Retinal pigment epithelial cell (primary cell): ENCODE measurements around the gene RGS6.

ENCODE experiments used
- DNase-seq: peaks from one replicate; pipeline ENCODE4 v3.0.0-alpha.2; 2010; ENCODE audit warnings: low read depth
- H3K4me3 ChIP-seq: 2 replicates; pipeline ENCODE4 v1.5.1; 2011; ENCODE audit warnings: mild to moderate bottlenecking, low read length, control low read depth, moderate library complexity
- TF ChIP-seq, protein P1 (sequence below): conservative IDR thresholded peaks from 2 replicates; pipeline ENCODE4 v1.5.1; 2011; ENCODE audit warnings: low read depth, low read length, control low read depth, inconsistent platforms

The RGS6 gene

DNA sequence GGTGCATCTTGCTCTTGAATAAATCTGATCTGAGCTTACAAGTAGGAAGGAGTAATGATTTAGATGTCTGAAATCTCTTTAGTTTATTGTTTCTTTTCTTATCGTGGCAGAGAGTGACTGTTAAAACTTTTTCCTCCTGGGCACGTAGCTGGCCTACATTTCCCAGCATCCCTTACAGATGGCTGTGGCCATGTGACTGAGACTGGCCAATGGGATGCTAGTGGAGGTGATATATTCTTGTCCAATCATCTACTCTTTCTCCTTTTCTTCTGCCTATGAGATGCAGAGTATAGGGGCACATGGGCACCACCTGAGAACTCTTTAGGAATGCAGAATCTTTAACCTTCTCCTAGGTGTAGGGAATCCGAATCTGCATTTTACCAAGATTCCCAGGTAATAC, 237.3 kb downstream of the RGS6 start:
- DNase-seq = no peak
- no peak overlapping the region for H3K4me3 ChIP-seq
- TF ChIP-seq, protein P1, sequence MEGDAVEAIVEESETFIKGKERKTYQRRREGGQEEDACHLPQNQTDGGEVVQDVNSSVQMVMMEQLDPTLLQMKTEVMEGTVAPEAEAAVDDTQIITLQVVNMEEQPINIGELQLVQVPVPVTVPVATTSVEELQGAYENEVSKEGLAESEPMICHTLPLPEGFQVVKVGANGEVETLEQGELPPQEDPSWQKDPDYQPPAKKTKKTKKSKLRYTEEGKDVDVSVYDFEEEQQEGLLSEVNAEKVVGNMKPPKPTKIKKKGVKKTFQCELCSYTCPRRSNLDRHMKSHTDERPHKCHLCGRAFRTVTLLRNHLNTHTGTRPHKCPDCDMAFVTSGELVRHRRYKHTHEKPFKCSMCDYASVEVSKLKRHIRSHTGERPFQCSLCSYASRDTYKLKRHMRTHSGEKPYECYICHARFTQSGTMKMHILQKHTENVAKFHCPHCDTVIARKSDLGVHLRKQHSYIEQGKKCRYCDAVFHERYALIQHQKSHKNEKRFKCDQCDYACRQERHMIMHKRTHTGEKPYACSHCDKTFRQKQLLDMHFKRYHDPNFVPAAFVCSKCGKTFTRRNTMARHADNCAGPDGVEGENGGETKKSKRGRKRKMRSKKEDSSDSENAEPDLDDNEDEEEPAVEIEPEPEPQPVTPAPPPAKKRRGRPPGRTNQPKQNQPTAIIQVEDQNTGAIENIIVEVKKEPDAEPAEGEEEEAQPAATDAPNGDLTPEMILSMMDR = no peak

DNA sequence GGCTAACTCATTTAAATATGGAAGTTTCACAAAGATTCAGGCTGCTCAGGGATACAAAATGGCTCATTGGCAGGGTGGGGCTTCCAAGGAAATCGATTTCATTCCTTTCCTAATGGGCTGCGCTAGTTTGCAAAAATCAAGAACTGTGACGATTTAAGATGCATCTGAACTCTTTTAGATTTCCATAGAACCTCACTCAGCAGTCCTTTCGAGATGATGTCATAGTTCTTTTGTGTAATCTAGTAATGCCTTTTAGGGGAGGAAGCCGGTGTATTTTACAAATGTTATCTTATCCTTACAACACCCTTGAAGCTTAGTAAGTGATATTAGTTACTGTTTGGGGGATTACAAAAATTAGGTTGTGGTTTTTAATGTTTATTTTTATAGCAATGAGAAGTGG, 239.8 kb downstream of the RGS6 start:
- no peak for DNase-seq
- H3K4me3 ChIP-seq = no peak overlapping the region
- TF ChIP-seq, protein P1 = no peak

DNA sequence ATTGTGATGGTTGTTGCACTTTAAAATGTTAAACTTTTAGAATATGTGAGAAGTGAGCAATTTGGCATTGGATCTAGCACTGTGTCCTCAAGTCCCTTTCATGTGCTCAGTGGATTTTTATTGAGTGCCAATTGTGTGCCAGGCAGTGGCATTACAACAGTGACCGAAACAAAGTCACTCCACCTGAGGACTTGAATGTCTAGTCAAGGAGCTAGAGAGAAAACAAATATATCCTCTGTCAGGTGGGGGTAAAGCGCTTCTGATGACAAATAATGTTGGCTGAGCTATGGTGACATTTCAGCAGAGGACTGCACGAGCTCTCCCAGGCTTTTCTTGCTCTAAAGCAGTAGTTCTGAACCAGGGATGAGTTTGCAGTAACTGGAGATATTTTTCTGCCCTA, 240.4 kb downstream of the RGS6 start:
- TF ChIP-seq, protein P1 = no peak
- no peak overlapping the region for H3K4me3 ChIP-seq
- DNase-seq = no peak

DNA sequence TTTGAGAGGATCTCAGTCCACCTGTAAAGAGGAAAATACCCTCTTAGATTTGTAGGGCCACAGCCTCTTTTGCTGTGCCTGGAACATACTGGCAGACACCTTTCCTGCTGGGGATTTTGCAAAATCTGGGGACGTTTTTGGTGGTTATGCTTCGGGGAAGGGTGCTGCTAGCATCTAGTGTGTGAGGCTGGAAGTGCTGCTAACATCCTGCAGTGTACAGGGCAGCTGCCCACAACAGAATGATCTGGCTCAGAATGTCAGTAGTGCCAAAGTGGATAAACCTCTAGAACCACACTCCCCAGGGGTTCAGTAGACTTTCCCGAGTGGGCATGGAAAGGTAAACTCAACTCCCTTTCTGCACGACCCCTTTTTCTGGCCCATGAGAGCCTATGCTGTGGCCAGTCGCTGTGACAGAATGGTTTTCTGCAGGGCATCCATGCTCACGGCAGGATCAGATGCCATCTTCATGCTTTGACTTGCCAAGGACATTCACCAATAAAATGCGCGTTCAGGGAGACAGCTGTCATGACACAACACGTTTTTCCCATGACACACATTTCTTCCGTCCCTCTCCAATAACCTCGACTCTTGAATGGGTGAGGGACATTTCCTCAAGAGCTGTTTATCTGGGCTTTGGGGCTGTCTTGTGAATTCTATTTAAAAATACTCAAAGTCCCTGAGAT, 240.9 kb downstream of the RGS6 start:
- TF ChIP-seq, protein P1 = no peak
- no peak overlapping the region for H3K4me3 ChIP-seq
- DNase-seq = no peak

DNA sequence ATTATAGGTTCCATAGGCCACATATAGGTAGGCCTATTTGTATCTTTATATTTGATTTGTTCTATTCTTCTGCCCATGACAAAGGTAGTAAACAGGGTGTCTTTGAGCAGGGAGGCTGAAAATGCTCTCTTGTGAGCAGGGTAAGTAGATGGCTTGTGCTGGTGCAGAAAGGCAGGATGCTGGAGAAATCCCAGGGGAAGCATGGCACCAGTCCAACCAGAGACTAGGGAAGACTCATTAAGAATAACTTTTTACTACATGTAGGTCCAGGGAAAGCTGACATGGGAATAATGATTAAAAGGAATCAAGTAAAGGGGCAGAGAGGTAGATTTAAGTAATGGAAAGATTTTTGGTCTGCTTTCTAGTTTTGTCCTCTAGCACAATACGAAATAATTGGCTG, 245.0 kb downstream of the RGS6 start:
- DNase-seq = no peak

DNA sequence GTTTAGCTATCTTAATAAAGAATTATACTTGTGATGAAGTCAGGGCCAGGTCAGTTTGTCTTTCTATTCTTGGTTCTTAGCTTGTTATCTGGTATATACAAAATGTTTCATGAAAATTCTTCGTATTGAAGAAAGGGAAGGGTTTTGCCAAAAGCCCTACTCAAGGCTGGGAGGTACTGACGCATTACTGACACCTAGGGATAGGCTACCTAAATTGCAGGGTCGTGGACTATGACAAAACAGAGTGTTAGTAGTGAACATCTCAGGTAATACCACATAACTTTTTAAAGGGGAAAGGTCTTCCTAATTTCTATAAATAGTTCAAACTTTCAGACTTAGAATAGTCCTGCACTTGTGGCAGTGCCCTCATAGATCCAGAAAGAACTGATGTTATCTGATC, 246.3 kb downstream of the RGS6 start:
- TF ChIP-seq, protein P1 = no peak
- no peak overlapping the region for H3K4me3 ChIP-seq
- no peak for DNase-seq

More for the DNA sequence above, 245.0 kb downstream of the RGS6 start:
- TF ChIP-seq, protein P1 = no peak
- no peak overlapping the region for H3K4me3 ChIP-seq

DNA sequence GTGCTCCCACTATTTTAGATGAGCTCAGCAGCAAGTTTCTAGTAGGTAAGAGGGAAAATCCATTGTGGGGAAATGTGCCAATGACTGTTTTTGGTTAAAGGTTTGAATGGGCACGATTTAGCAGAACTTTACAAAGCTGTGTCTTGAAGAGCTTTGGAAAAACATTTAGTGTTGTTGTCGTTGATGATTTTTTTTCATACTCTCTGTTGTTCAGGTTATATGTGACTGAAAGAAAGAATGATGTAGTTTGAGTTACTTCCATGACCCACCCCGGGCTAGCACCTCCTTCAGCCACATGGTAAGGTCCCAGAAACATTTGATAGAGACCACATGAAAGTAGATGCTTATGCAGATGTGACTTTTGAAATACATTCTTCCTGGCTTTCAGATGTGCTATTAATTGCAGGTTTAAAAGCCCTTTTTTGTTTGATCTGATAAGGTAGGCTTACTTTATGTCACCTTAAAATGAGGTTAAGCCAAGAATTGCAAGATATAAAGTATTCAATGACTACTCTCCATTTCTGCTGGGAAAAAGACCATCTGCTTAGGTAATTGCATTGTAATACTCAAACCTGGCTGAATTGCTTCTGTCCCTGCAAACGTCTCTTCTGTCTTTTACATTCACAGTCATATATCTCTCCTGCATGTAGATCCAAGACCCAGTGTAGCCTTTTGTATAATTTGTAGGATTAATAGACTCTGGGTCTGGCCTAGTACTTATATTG, 250.6 kb downstream of the RGS6 start:
- H3K4me3 ChIP-seq = no peak overlapping the region
- TF ChIP-seq, protein P1 = no peak
- DNase-seq = no peak
